NCI-H510A (cell line): ENCODE results near the gene ETS1.

Experiments
- DNase-seq: peaks from one replicate; lab custom pipeline; 2025; lab: John Stamatoyannopoulos, UW

Gene ETS1

GRCh38 chr11:128428935-128429334 lies 158.4 kb downstream of the ETS1 start:
- no peak for DNase-seq

GRCh38 chr11:128424851-128425285 lies 162.5 kb downstream of the ETS1 start:
- peak; percentile 38 for DNase-seq

- no peak for DNase-seq
Observed at GRCh38 chr11:128424271-128424711, 163.1 kb downstream of the ETS1 start.

- peak; percentile 94 for DNase-seq
Observed at GRCh38 chr11:128422576-128423370, 164.6 kb downstream of the ETS1 start.

GRCh38 chr11:128421577-128422330 lies 165.6 kb downstream of the ETS1 start:
- no peak for DNase-seq

- DNase-seq: no peak
Observed at GRCh38 chr11:128420951-128421350, 166.4 kb downstream of the ETS1 start.

GRCh38 chr11:128420265-128420664 lies 167.1 kb downstream of the ETS1 start:
- DNase-seq: no peak

- DNase-seq: no peak
Observed at GRCh38 chr11:128419012-128419767, 168.2 kb downstream of the ETS1 start.

- DNase-seq: no peak
Observed at GRCh38 chr11:128417607-128418324, 169.6 kb downstream of the ETS1 start.

GRCh38 chr11:128416976-128417375 lies 170.4 kb downstream of the ETS1 start:
- no peak for DNase-seq

GRCh38 chr11:128415539-128415938 lies 171.8 kb downstream of the ETS1 start:
- DNase-seq: no peak

GRCh38 chr11:128412847-128413791 lies 174.2 kb downstream of the ETS1 start:
- DNase-seq: no peak

- no peak for DNase-seq
Observed at GRCh38 chr11:128411812-128412211, 175.5 kb downstream of the ETS1 start.

GRCh38 chr11:128411150-128411549 lies 176.2 kb downstream of the ETS1 start:
- DNase-seq: no peak

GRCh38 chr11:128409476-128409875 lies 177.9 kb downstream of the ETS1 start:
- no peak for DNase-seq
